Transverse colon (tissue), 4 donors: ENCODE measurements around the gene KRT3. TPM values are rescaled to one million over a fixed set of nuclear protein-coding genes. Genes with fewer than 3 reads are reported as not detected.

Experiments
- DNase-seq: peaks from one replicate; pipeline ENCODE4 v3.0.0-alpha.2; 2019
- H3K27ac ChIP-seq, 4 donors: fragments of 200-600 bp; sonication (generic); 2 replicates each; pipeline ENCODE4 v1.5.1; 2016 to 2018; ENCODE audit warnings: inconsistent platforms in 4 of 4
- H3K27me3 ChIP-seq: fragments of 200-600 bp; sonication (generic); 2 replicates; pipeline ENCODE4 v1.5.1; 2017; ENCODE audit warnings: inconsistent platforms
- H3K36me3 ChIP-seq, 4 donors: fragments of 200-600 bp; sonication (generic); 2 replicates each; pipeline ENCODE4 v1.5.1; 2017 to 2019; ENCODE audit warnings: inconsistent platforms in 4 of 4
- H3K4me1 ChIP-seq, 4 donors: fragments of 200-600 bp; sonication (generic); 2 replicates each; pipeline ENCODE4 v1.5.1; 2017 to 2020; ENCODE audit warnings: inconsistent platforms in 4 of 4
- H3K4me3 ChIP-seq, 4 donors: fragments of 200-600 bp; sonication (generic); 1 replicate in 1 of 4; 2 replicates in 3 of 4; pipeline versions ENCODE4 v1.5.1 to v1.6.1; 2017 to 2019; ENCODE audit warnings: inconsistent platforms in 4 of 4
- H3K9me3 ChIP-seq, 2 donors: fragments of 200-600 bp; sonication (generic); 2 replicates each; pipeline ENCODE4 v1.5.1; 2017 to 2019; ENCODE audit warnings: inconsistent platforms in 2 of 2
- CTCF ChIP-seq, 5 experiments: fragments of 200-600 bp in 3 of 5; fragments of 450-650 bp in 2 of 5; sonication (generic) in 3 of 5; IDR thresholded peaks; 1 replicate in 2 of 5; 2 replicates in 3 of 5; pipeline ENCODE4 v1.5.1; 2016 to 2017; ENCODE audit warnings: antibody characterized with exemption in 5 of 5, inconsistent platforms in 3 of 5, mild to moderate bottlenecking in 2 of 5, moderate library complexity in 1 of 5
- EP300 ChIP-seq: sonication (generic); formaldehyde crosslinking; IDR thresholded peaks from one replicate; pipeline ENCODE4 v1.6.1; 2017; ENCODE audit warnings: antibody characterized with exemption, low read depth
- POLR2A ChIP-seq: fragments of 450-650 bp; IDR thresholded peaks from one replicate; pipeline ENCODE4 v1.6.1; 2016; ENCODE audit warnings: antibody characterized with exemption, mild to moderate bottlenecking, moderate library complexity
- POLR2AphosphoS5 ChIP-seq, 3 donors: sonication (generic); formaldehyde crosslinking; IDR thresholded peaks; one replicate each; pipeline ENCODE4 v1.6.1; 2016; ENCODE audit warnings: antibody characterized with exemption in 3 of 3
- WGBS, 2 donors: methylation state at CpG; one replicate each; pipeline ENCODE4 v1.1.5; 2018; ENCODE audit warnings: low coverage in 1 of 2; 5-methylcytosine and 5-hydroxymethylcytosine counted together
- in situ Hi-C, 4 donors: fragments of 200-750 bp; cut with MboI; loops; one replicate each; pipeline versions ENCODE4 v1.15.0 to v1.15.1; 2017; ENCODE audit warnings: low sequenced_read_pairs in 3 of 4, low pct_ligation_motif_present in 1 of 4, low pct_unique_long_range_greater_than_20kb in 1 of 4
- intact Hi-C: fragments of 100-400 bp; cut with DNase I; formaldehyde crosslinking; loops from one replicate; pipeline ENCODE4 v1.15.1; 2023; ENCODE audit warnings: low total_unique reads
- total RNA-seq, 4 donors: library from RNA; depleted of rRNA; stranded (reverse); fragments of >200 nt; gene quantifications; one replicate each; pipeline ENCODE4 v1.1.0, GENCODE V29; 2016

The KRT3 gene
- total RNA-seq, 4 donors from 2014 or later, result not detected

DNA sequence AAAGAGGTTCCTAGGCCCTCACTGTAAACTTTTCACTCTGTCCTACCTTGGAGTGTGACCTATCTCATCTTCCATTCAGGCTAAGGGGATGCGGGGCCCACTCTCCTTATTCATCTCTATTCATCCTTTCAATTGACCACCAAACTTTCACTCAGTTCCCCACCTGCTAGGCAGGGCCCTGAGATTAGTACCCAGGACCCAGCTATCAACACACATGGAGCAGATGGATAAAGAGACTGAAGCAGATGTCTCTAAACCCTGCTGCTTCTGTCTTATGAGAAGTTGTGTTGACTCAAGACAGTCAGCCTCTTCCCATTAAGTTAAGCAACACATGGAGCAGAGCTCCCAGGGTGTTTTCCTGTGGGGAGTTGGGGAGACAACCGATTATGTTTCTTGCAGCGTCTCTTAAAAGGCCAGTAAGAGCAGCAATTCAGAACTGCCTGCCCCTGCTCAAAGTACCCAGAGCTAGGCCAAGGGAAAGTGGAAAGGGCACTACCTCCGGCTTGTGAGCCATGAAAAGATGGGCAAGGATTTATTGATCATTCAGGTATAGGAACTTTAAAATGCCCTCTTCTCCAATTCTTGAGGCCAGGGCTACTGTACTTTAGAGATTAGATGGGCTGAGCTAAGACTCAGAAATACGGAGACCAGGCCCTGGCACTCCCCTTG, 29.4 kb downstream of the KRT3 start:
- no peaks in the 10 kb centered on the region for H3K27me3 ChIP-seq
- H3K4me3 ChIP-seq, result no peak overlapping the region
- no peak overlapping the region for H3K27ac ChIP-seq
- TF ChIP-seq EP300 (no peak), CTCF (IDR thresholded peaks at IDR 0.05) (no peak), POLR2A (no peak), POLR2AphosphoS5 (IDR thresholded peaks at IDR 0.05) (no peak)
- in situ Hi-C loops (no loop called here), intact Hi-C loops (no loop called here)
- no peak for DNase-seq
- H3K36me3 ChIP-seq, result no peaks in the 10 kb centered on the region
- WGBS, 2 donors, result 89% methylated on average over 4 to 5 of the region's 5 CpGs
- H3K9me3 ChIP-seq, result no peaks in the 10 kb centered on the region
- H3K4me1 ChIP-seq, result no peaks in the 10 kb centered on the region

- intact Hi-C loops, result no loop called here
- TF ChIP-seq EP300 (no peak), CTCF (IDR thresholded peaks at IDR 0.05) (no peak), POLR2AphosphoS5 (IDR thresholded peaks at IDR 0.05) (no peak), POLR2A (no peak)
- Histone ChIP-seq H3K4me3 (no peak overlapping the region), H3K9me3 (peaks cover under 1 to 6% of the 10 kb centered on the region in 2 donors), H3K4me1 (no peaks in the 10 kb centered on the region), H3K27me3 (no peaks in the 10 kb centered on the region), H3K27ac (no peak overlapping the region), H3K36me3 (no peaks in the 10 kb centered on the region)
- WGBS, 2 donors, result 40 to 69% methylated on average over 1 of the region's 1 CpG
- DNase-seq, result no peak
- in situ Hi-C loops, result no loop called here
Measured at GRCh38 chr12:52765702-52766101, 30.2 kb downstream of the KRT3 start.

- TF ChIP-seq POLR2AphosphoS5 (IDR thresholded peaks at IDR 0.05) (no peak), POLR2A (no peak), EP300 (no peak), CTCF (IDR thresholded peaks at IDR 0.05) (no peak)
- intact Hi-C loops (no loop called here), in situ Hi-C loops (no loop called here)
- H3K27ac ChIP-seq, result no peak overlapping the region
- H3K4me3 ChIP-seq, result no peak overlapping the region
- peaks cover 8 to 15% of the 10 kb centered on the region in 2 donors for H3K9me3 ChIP-seq
- no peak for DNase-seq
- no peaks in the 10 kb centered on the region for H3K27me3 ChIP-seq
- H3K36me3 ChIP-seq, result no peaks in the 10 kb centered on the region
- no peaks in the 10 kb centered on the region for H3K4me1 ChIP-seq
- 79% methylated on average over 2 of the region's 2 CpGs; no CpG with 5 or more reads in 1 of the 2 donors for WGBS, 2 donors
Measured at GRCh38 chr12:52763991-52764390, 31.9 kb downstream of the KRT3 start.

DNA sequence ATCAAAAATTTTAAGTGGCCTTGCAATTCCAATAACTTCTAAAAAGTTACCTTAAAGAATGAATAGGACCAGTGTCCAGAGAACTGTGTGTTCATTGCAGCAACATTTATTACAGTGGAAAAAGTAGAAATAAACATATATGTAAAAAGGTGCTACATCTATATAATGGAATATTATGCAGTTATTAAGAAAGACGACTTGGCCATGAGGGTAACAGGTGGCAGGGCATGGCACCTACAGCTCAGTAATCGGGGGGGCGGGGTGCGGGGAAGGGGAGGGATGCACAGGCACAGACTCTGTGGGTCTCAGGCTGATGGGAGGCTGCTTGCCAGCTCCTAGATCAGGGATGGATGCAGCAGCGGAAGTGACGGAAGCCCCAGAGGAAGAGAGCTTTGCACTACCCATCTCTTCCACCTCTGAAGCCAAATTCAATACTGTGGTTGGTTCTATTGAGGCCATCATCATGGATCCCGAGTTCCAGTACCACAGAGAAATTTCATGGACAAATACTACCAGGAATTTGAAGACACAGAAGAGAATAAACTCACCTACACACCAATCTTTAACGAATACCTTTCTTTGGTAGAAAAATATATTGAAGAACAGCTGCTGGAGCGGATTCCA, 32.8 kb downstream of the KRT3 start:
- intact Hi-C loops, result no loop called here
- Histone ChIP-seq H3K9me3 (peaks cover 8 to 15% of the 10 kb centered on the region in 2 donors), H3K36me3 (no peaks in the 10 kb centered on the region), H3K27me3 (peaks cover 5% of the 10 kb centered on the region), H3K4me3 (no peak overlapping the region), H3K4me1 (no peaks in the 10 kb centered on the region), H3K27ac (no peak overlapping the region)
- no peak for TF ChIP-seq EP300
- TF ChIP-seq POLR2A, result no peak
- TF ChIP-seq POLR2AphosphoS5 (IDR thresholded peaks at IDR 0.05), result no peak
- TF ChIP-seq CTCF (IDR thresholded peaks at IDR 0.05), result no peak
- DNase-seq, result no peak
- in situ Hi-C loops, result no loop called here
- WGBS, 2 donors, result 77 to 88% methylated on average over 3 to 9 of the region's 9 CpGs
